Endothelial cell of umbilical vein (primary cell): ENCODE measurements around the gene SLC26A11. TPM values are rescaled to one million over a fixed set of nuclear protein-coding genes. Genes with fewer than 3 reads are reported as not detected.

Experiments used
- BruUV-seq: library from RNA; stranded (reverse); fragments of 400-500 nt; replicated peaks from 2 replicates; lab custom pipeline; 2021; lab: Mats Ljungman, UMichigan
- CTCF ChIA-PET: fragments of 300-600, 350-600 bp; sonication (Branson Sonifier 250); formaldehyde crosslinking; loops from one replicate; lab custom pipeline; 2021; ENCODE audit warnings: antibody characterized with exemption, inconsistent platforms; lab: Charles Lee
- POLR2A ChIA-PET: fragments of 300-600, 350-600 bp; sonication (Branson Sonifier 250); formaldehyde crosslinking; loops from one replicate; lab custom pipeline; 2021; ENCODE audit warnings: antibody characterized with exemption, inconsistent platforms; lab: Charles Lee
- DNase-seq: peaks from one replicate; pipeline ENCODE4 v3.0.0-alpha.2; 2011; ENCODE audit warnings: low read depth, low spot score
- FAIRE-seq: peaks from 2 replicates; lab custom pipeline; 2011; peaks lifted over from hg19 to GRCh38; lab: Jason Lieb, UNC
- H2AFZ ChIP-seq: 2 replicates; pipeline ENCODE4 v1.6.0; 2012; ENCODE audit warnings: low read depth, low read length, control low read depth, inconsistent platforms
- H3K27ac ChIP-seq: 2 replicates; pipeline ENCODE4 v1.5.1; 2011; ENCODE audit warnings: low read depth, mild to moderate bottlenecking, control low read depth, low read length, moderate library complexity; ENCODE audit not compliant: insufficient read depth
- H3K27me3 ChIP-seq, 2 experiments: 2 replicates each; pipeline versions ENCODE4 v1.6.0 to v1.6.1; 2011; ENCODE audit warnings: low read length in 2 of 2, mixed read lengths in 1 of 2; ENCODE audit not compliant: control insufficient read depth in 2 of 2, insufficient read depth in 2 of 2
- H3K36me3 ChIP-seq, 2 experiments: 2 replicates in 1 of 2; 3 replicates in 1 of 2; pipeline ENCODE4 v1.5.1; 2011; ENCODE audit warnings: low read length in 2 of 2, mild to moderate bottlenecking in 1 of 2, moderate library complexity in 1 of 2; ENCODE audit not compliant: control insufficient read depth in 2 of 2, insufficient read depth in 2 of 2; ENCODE audit errors: extremely low read depth in 1 of 2
- H3K4me1 ChIP-seq: 3 replicates; pipeline ENCODE4 v1.5.1; 2011; ENCODE audit warnings: mild to moderate bottlenecking, low read length; ENCODE audit not compliant: control insufficient read depth, insufficient read depth; ENCODE audit errors: extremely low read depth
- H3K4me2 ChIP-seq: 2 replicates; pipeline ENCODE4 v1.6.1; 2011; ENCODE audit warnings: low read length, control low read depth, mixed read lengths; ENCODE audit not compliant: insufficient read depth
- H3K4me3 ChIP-seq, 3 experiments: fragments of 200-600 bp in 1 of 3; sonication (generic), shearing (Covaris generic) in 1 of 3; replicated peaks in 1 of 3; 2 replicates each; pipeline ENCODE4 v1.5.1; 2011 to 2016; ENCODE audit warnings: control low read depth in 3 of 3, low read length in 3 of 3, mild to moderate bottlenecking in 2 of 3, inconsistent platforms in 1 of 3, low read depth in 1 of 3, moderate library complexity in 1 of 3; ENCODE audit not compliant: insufficient read depth in 1 of 3
- H3K79me2 ChIP-seq: 2 replicates; pipeline ENCODE4 v1.6.0; 2012; ENCODE audit warnings: low read length, inconsistent platforms; ENCODE audit not compliant: control insufficient read depth, insufficient read depth
- H3K9ac ChIP-seq: replicated peaks from 2 replicates; pipeline ENCODE3; 2011; ENCODE audit warnings: low read length, control low read depth; ENCODE audit not compliant: insufficient read depth; ENCODE audit errors: extremely low read depth
- H3K9me1 ChIP-seq: replicated peaks from 3 replicates; pipeline ENCODE4 v1.6.0; 2011; ENCODE audit warnings: mild to moderate bottlenecking, low read length; ENCODE audit not compliant: control insufficient read depth, insufficient read depth; ENCODE audit errors: extremely low read depth
- H3K9me3 ChIP-seq: replicated peaks from 2 replicates; pipeline ENCODE4 v1.5.1; 2012; ENCODE audit warnings: low read length, inconsistent platforms; ENCODE audit not compliant: control insufficient read depth, insufficient read depth
- H4K20me1 ChIP-seq: replicated peaks from 2 replicates; pipeline ENCODE3; 2011; ENCODE audit warnings: mild to moderate bottlenecking, low read length; ENCODE audit not compliant: control insufficient read depth, insufficient read depth; ENCODE audit errors: extremely low read depth
- CTCF ChIP-seq, 2 donors: IDR thresholded peaks; 1 replicate in 1 of 2; 2 replicates in 1 of 2; pipeline ENCODE4 v1.5.1; 2011; ENCODE audit warnings: low read length in 2 of 2, mild to moderate bottlenecking in 2 of 2, moderate library complexity in 2 of 2, control low read depth in 1 of 2, inconsistent platforms in 1 of 2, low read depth in 1 of 2; ENCODE audit not compliant: insufficient read depth in 1 of 2; ENCODE audit errors: extremely low read depth in 1 of 2
- EZH2 ChIP-seq: IDR thresholded peaks from 2 replicates; pipeline ENCODE4 v1.6.1; 2012; ENCODE audit warnings: borderline replicate concordance, low read depth, mild to moderate bottlenecking, moderate library complexity, low read length, inconsistent platforms; ENCODE audit not compliant: severe bottlenecking
- FOS ChIP-seq: IDR thresholded peaks from 2 replicates; pipeline ENCODE4 v1.6.1; 2011; ENCODE audit warnings: mild to moderate bottlenecking, low read length, moderate library complexity, borderline replicate concordance; ENCODE audit not compliant: insufficient read depth
- GATA2 ChIP-seq: IDR thresholded peaks from 2 replicates; pipeline ENCODE4 v1.7.0; 2011; ENCODE audit warnings: low read depth, mild to moderate bottlenecking, moderate library complexity, mixed read lengths, low read length; ENCODE audit not compliant: insufficient read length, insufficient read depth
- JUN ChIP-seq: IDR thresholded peaks from 2 replicates; pipeline ENCODE4 v1.6.1; 2011; ENCODE audit warnings: borderline replicate concordance, low read depth; ENCODE audit not compliant: insufficient read length, insufficient read depth
- MAX ChIP-seq: IDR thresholded peaks from 2 replicates; pipeline ENCODE4 v1.6.1; 2011; ENCODE audit not compliant: insufficient read depth, insufficient read length
- MYC ChIP-seq: IDR thresholded peaks from one replicate; pipeline ENCODE4 v1.6.1; 2011; ENCODE audit warnings: mild to moderate bottlenecking, low read depth, low read length
- POLR2A ChIP-seq: IDR thresholded peaks from 2 replicates; pipeline ENCODE4 v1.6.1; 2012; ENCODE audit warnings: low read depth, mild to moderate bottlenecking, control low read depth, low read length
- POLR2AphosphoS5 ChIP-seq: IDR thresholded peaks from 2 replicates; pipeline ENCODE4 v1.6.1; 2012; ENCODE audit warnings: low read depth, mild to moderate bottlenecking, control low read depth, low read length, moderate library complexity; ENCODE audit not compliant: insufficient read depth
- dilution Hi-C: fragments of 300-500 bp; cut with MboI; formaldehyde crosslinking; loops from one replicate; pipeline ENCODE4 v1.15.0; 2019; ENCODE audit warnings: low sequenced_read_pairs; ENCODE audit not compliant: extremely low pct_ligation_motif_present
- intact Hi-C: fragments of 100-400 bp; cut with micrococcal nuclease; formaldehyde crosslinking; loops from one replicate; pipeline ENCODE4 v1.10.0; 2022
- polyA plus RNA-seq, 4 experiments: library from polyadenylated mRNA; depleted of rRNA in 3 of 4; stranded (reverse) in 3 of 4; unstranded in 1 of 4; fragments of >200 nt; gene quantifications; 2 replicates each; pipeline versions ENCODE4 v1.2.1 to v1.2.3, GENCODE V29; 2011 to 2012; ENCODE audit warnings: missing spikeins in 1 of 4
- total RNA-seq: library from RNA; stranded (reverse); gene quantifications from 2 replicates; pipeline ENCODE4 v1.2.3, GENCODE V29; 2021

The SLC26A11 gene
- total and polyA plus RNA-seq, 2 donors (not counting 3 experiments of a cell fraction or from before 2014, with no cell fraction given), result 25.2 to 33.0 TPM

GRCh38 chr17:80214878-80215210, 5.4 kb upstream of the SLC26A11 start:
- FAIRE-seq, result no peak
- POLR2A ChIA-PET, result interaction anchor here (0.6 kb wide), 1 partner anchor 11 kb away, joined by 3 read pairs; no protein-coding TSS in a partner anchor
- dilution Hi-C loops (no loop called here), intact Hi-C loops (no loop called here)
- H3K4me3 ChIP-seq, result no peak overlapping the region
- H3K27ac ChIP-seq, result no peak overlapping the region
- no peak overlapping the region for H3K9ac ChIP-seq
- peaks cover 11% of the 10 kb centered on the region for H3K79me2 ChIP-seq
- peaks cover 7% of the 10 kb centered on the region for H3K4me1 ChIP-seq
- no peaks in the 10 kb centered on the region for H3K27me3 ChIP-seq
- no peak for TF ChIP-seq MYC
- TF ChIP-seq FOS, result no peak
- TF ChIP-seq EZH2, result no peak
- TF ChIP-seq JUN, result no peak
- no peak for TF ChIP-seq CTCF (IDR thresholded peaks at IDR 0.05; ENCODE audit: extremely low read depth in 1 of 2, insufficient read depth in 1 of 2, low read depth in 1 of 2, low read length in 2 of 2)
- TF ChIP-seq POLR2AphosphoS5, result no peak
- TF ChIP-seq GATA2, result no peak
- no peak for TF ChIP-seq POLR2A
- TF ChIP-seq MAX, result no peak
- no peak for DNase-seq
- CTCF ChIA-PET, result no interaction called here
- H4K20me1 ChIP-seq, result no peaks in the 10 kb centered on the region
- no peaks in the 10 kb centered on the region for H3K9me1 ChIP-seq
- H3K36me3 ChIP-seq, result peaks cover 11 to 42% of the 10 kb centered on the region in 2 experiments
- H2AFZ ChIP-seq, result no peak overlapping the region
- no TSS peak for BruUV-seq
- no peak overlapping the region for H3K4me2 ChIP-seq
- H3K9me3 ChIP-seq, result no peaks in the 10 kb centered on the region
